Right renal pelvis (tissue), 4 donors: ENCODE data around the gene C18orf63. TPM values are rescaled to one million over a fixed set of nuclear protein-coding genes. Genes with fewer than 3 reads are reported as not detected.

Source experiments
- DNase-seq, 4 donors: peaks; one replicate each; pipeline ENCODE4 v3.0.0-alpha.2; 2013; ENCODE audit warnings: low read depth in 4 of 4, low spot score in 3 of 4, missing footprints in 1 of 4
- polyA plus RNA-seq, 4 donors: library from polyadenylated mRNA; unstranded; fragments of 120-200 nt; gene quantifications; one replicate each; pipeline ENCODE4 v1.2.1, GENCODE V29; 2013; ENCODE audit not compliant: insufficient read length in 4 of 4

C18orf63 gene
- polyA plus RNA-seq, 4 donors = 0.25 to 0.40 (median 0.32) TPM

GRCh38 chr18:74373428-74373827 lies 57.8 kb downstream of the C18orf63 start:
- no peak for DNase-seq

GRCh38 chr18:74375999-74376398 lies 60.4 kb downstream of the C18orf63 start:
- DNase-seq = no peak

DNA sequence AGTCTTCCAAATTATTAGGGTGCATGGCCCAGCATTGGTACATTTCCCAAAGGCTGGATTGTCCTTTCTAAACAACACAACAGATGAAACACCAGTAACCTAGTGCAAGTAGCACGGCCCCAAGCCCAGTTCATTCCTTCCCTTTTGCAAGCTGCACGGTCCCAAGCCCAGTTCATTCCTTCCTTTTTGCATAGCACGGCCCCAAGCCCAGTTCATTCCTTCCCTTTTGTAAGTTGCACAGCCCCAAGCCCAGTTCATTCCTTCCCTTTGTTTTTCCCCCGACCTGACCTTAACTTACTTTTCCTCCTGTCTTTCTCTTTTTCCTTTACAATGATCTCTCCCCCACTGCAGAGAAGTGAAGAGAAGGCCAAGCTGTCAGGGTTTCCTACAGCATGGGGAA lies 60.9 kb downstream of the C18orf63 start:
- DNase-seq = no peak

DNA sequence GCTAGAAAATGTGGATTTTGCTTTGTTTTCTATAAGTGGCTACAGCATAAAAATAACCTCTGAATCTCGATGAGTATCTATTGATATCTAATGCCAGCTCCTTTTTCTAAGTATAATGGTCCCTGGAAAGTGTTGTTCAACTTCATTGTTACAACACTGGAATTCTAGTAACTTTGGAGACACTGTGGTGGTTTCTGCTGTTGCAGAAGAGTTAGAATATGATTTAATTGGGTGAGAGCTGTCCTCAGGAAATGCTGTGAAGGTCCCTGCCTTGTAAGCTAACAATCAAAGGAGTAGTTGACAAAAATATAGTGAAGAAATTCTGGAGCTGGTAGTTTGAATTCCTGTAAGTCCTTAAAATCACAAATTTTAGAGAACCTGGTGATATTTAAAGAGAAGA lies 62.1 kb downstream of the C18orf63 start:
- DNase-seq = no peak

- no peak for DNase-seq
Observed at GRCh38 chr18:74378179-74378682, 62.6 kb downstream of the C18orf63 start.

GRCh38 chr18:74380916-74381315 lies 65.3 kb downstream of the C18orf63 start:
- no peak for DNase-seq

- no peak for DNase-seq
Observed at GRCh38 chr18:74381621-74382295, 66.1 kb downstream of the C18orf63 start.

GRCh38 chr18:74382481-74383017 lies 66.9 kb downstream of the C18orf63 start:
- no peak for DNase-seq

- no peak for DNase-seq
Observed at GRCh38 chr18:74387383-74387782, 71.7 kb downstream of the C18orf63 start.

- DNase-seq = no peak
Observed at GRCh38 chr18:74388227-74388626, 72.6 kb downstream of the C18orf63 start.

DNA sequence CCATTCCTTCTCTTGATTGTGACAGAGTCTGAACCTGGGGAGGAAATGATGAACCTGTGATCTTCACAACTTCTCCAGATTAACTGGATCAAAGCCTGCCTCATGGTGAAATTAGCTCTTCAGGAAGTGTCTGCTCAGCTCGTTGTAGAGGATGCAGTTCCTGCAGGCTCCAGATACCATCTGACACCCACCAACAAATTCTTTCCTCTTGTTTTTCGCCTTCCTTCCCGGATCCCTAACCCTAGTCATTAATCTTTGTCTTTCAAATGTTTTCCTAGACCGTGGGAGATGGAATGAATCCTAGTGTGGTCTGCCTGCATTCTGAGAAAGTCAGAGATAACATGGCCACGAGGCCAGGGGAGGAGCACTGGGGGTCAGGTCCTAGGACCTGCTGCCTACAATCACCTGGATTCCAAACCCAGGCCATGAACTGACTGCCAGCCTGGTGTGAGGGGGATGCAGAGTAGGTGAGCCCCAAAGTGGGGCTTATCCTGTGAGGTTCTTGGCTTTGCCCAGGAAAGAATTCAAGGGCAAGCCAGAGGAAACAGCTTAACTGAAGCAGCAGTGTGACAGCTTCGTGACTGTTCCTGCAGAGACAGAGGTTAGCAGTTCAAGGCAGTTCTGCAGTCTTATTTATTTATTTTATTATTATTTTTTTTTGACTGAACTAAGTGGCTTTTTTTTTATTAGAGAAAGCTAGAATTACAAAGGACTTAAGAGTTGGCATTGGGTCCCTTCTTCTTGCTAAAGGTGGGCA lies 73.7 kb downstream of the C18orf63 start:
- no peak for DNase-seq

GRCh38 chr18:74389991-74390390 lies 74.4 kb downstream of the C18orf63 start:
- no peak for DNase-seq

DNA sequence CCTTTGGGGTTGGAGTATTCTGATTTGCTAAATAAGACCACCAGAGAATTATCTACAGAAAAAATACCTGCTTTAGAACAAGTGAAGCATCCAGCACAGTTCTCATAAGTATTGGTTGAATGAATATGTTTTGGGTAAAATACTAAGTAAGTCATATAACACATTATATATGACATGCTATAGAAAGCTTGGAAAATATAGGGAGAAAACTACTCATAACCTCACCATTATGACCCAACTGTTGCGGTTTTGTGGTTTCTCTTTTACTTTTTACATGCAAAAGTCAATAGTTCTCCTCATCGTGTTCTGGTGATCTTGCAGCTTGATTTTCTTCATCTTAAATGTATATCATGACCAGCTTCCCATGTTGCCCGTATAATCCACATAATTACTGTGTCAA lies 75.3 kb downstream of the C18orf63 start:
- no peak for DNase-seq

- DNase-seq = no peak
Observed at GRCh38 chr18:74392323-74392722, 76.7 kb downstream of the C18orf63 start.

- DNase-seq = no peak
Observed at GRCh38 chr18:74395006-74395405, 79.4 kb downstream of the C18orf63 start.

GRCh38 chr18:74395648-74396154 lies 80.1 kb downstream of the C18orf63 start:
- no peak for DNase-seq

- DNase-seq = no peak
Observed at GRCh38 chr18:74396171-74397169, 80.8 kb downstream of the C18orf63 start.

DNA sequence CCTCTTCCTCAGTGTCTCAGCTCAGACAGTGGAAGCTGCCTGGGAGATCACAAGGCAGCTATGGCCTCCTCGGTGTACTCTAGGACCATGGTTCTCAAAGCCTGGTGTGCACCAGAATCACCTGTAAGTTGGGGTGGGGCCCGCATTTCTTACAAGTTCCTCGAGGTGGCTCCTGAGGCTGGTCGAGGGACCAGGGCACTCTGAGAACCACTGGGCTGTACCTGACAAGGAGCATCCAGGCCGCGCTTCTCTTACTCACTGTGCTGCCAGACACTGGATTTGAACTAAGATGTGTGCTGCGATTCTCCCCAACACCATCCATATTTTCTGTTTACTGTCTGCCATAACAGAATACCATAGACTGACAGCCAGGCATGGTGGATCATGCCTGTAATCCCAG lies 81.9 kb downstream of the C18orf63 start:
- DNase-seq = no peak

DNA sequence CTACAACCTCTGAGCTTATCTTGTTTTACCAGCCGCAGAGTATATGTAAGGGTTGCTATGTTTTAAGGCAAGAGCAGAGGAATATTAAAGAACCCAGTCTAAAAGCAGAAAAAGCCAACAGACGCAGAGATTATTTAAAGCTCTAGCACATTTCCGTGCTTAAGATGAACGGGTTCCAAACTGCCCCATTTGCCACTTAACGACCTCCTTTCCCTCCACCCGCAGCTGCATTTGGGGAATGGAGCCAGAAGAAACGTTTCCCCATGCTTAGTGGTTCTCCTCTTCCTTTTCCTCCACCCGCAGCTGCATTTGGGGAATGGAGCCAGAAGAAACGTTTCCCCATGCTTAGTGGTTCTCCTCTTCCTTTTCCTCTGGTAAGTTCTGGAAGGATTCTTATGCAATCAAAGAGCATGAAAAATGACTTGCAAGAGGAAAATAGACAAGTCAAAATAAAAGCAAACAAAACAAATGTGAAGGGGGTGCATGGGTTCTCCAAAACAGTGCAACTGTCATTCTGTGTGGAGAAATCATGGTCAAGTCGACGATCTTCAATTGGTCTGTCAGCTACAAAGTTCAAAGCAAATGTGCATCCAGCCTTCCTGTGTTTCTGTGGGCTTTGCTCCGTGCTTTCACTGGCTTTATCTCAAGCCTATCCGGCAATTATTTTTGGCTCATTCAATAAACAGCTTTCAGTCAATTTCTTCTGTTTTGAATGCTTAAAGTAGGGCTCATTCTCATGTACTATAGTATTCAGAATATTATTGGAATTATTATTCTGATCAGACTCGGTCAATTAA lies 83.7 kb downstream of the C18orf63 start:
- DNase-seq = no peak

DNA sequence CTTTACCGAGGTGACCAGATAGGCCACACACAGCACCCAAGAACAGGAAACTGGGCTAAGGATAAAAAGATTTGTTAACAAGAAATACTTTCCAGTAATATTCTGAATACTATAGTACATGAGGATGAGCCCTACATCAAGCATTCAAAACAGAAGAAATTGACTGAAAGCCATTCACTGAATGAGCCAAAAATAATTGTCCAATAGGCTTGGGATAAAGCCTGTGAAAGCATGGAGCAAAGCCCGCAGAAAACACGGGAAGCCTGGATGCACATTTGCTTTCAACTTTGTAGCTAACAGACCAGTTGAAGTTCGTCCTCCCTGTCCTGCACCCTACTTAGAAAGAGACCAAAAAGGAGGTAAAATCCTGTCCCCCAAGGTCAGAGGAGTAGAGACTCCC lies 85.2 kb downstream of the C18orf63 start:
- DNase-seq = no peak
